H1 (cell line): ENCODE results near the gene BRAP. TPM values are rescaled to one million over a fixed set of nuclear protein-coding genes. Genes with fewer than 3 reads are reported as not detected.

Experiments used
- BRCA1 ChIP-seq: IDR thresholded peaks from 2 replicates; pipeline ENCODE4 v1.6.1; 2012; ENCODE audit warnings: low read depth, low read length, improper control_type of control experiment
- CBX5 ChIP-seq: fragments of 300-800, 300-1000 bp; sonication (generic); IDR thresholded peaks from 2 replicates; pipeline ENCODE4 v1.7.1; 2016; ENCODE audit warnings: antibody characterized with exemption, low read length, low read depth
- CTBP2 ChIP-seq: IDR thresholded peaks from 2 replicates; pipeline ENCODE4 v1.7.0; 2011; ENCODE audit warnings: borderline replicate concordance, mild to moderate bottlenecking, moderate library complexity, mixed read lengths, low read length; ENCODE audit not compliant: insufficient read depth, insufficient read length
- JUN ChIP-seq: IDR thresholded peaks from 2 replicates; pipeline ENCODE4 v1.6.1; 2011; ENCODE audit warnings: low read depth, mild to moderate bottlenecking, improper control_type of control experiment, low read length
- RAD21 ChIP-seq, 2 experiments: IDR thresholded peaks in 1 of 2; conservative IDR thresholded peaks in 1 of 2; 2 replicates each; pipeline ENCODE4 v1.6.1; 2011; ENCODE audit warnings: low read depth in 2 of 2, low read length in 2 of 2, improper control_type of control experiment in 1 of 2, inconsistent platforms in 1 of 2, mild to moderate bottlenecking in 1 of 2, moderate library complexity in 1 of 2
- polyA plus RNA-seq, 7 experiments: library from polyadenylated mRNA; depleted of rRNA in 3 of 7; stranded (reverse) in 5 of 7; unstranded in 2 of 7; fragments of >200 nt in 5 of 7; fragments of 200-250 nt in 2 of 7; gene quantifications; 1 replicate in 5 of 7; 2 replicates in 1 of 7; 4 replicates in 1 of 7; pipeline versions ENCODE4 v1.2.1 to v1.2.3, GENCODE V29; 2011 to 2013; ENCODE audit warnings: missing spikeins in 2 of 7, mixed read lengths in 2 of 7
- total RNA-seq: library from RNA; stranded (reverse); fragmentation: NEBNext Ultra II Directional; extraction: Animal tissue kit (Norgen Biotek cat#: 25700); gene quantifications from 2 replicates; pipeline ENCODE4 v1.2.1, GENCODE V29; 2021

BRAP gene
- total and polyA plus RNA-seq, 2 of the 8 experiments (the other 6 are each of a cell fraction or from before 2014, with no cell fraction given) = 12.8 to 22.2 TPM

GRCh38 chr12:111687952-111688351 lies 2.2 kb upstream of the BRAP start (continued):
- TF ChIP-seq BRCA1 (no peak), JUN (no peak), CTBP2 (no peak), CBX5 (no peak), RAD21 (IDR thresholded peaks at IDR 0.05 in 1 of 2, conservative IDR thresholded peaks at IDR 0.05 in 1 of 2; ENCODE audit: low read depth in 2 of 2, low read length in 2 of 2) (no peak)
